ENCODE data around the gene BAHD1. TPM values are rescaled to one million over a fixed set of nuclear protein-coding genes. Genes with fewer than 3 reads are reported as not detected.

The BAHD1 gene
- total and polyA plus RNA-seq, 11 donors: 7.8 to 28.4 (median 16.1) TPM

GRCh38 chr15:40428185-40428584 is 12.6 kb upstream of the BAHD1 start:
- intact Hi-C loops (cut with DNase I): loop anchor here in 3 of 10 donors (10.0 kb wide), 3 partner anchors 113 to 383 kb away; no protein-coding TSS in a partner anchor
- no peak for TF ChIP-seq CTCF (IDR thresholded peaks at IDR 0.05)
- TF ChIP-seq POLR2A (IDR thresholded peaks at IDR 0.05): no peak
- Histone ChIP-seq H3K9me3 (no peaks in the 10 kb centered on the region), H3K4me3 (no peak overlapping the region), H3K4me1 (no peaks in the 10 kb centered on the region), H3K27ac (no peak overlapping the region), H3K36me3 (no peaks in the 10 kb centered on the region), H3K27me3 (no peaks in the 10 kb centered on the region)
- DNase-seq (no peak), ATAC-seq (no peak)
- WGBS, 4 donors: 92 to 95% (median 93%) methylated on average over 3 to 4 of the region's 4 CpGs

- peak in 1 of 5 donors; percentile 29 for DNase-seq
- TF ChIP-seq POLR2A (IDR thresholded peaks at IDR 0.05) (no peak), CTCF (IDR thresholded peaks at IDR 0.05) (no peak)
- Histone ChIP-seq H3K9me3 (no peaks in the 10 kb centered on the region), H3K4me3 (no peak overlapping the region), H3K27me3 (no peaks in the 10 kb centered on the region), H3K4me1 (no peaks in the 10 kb centered on the region), H3K27ac (no peak overlapping the region), H3K36me3 (no peaks in the 10 kb centered on the region)
- 82 to 92% (median 89%) methylated on average over 9 to 10 of the region's 10 CpGs for WGBS, 4 donors
- ATAC-seq: no peak
- intact Hi-C loops (cut with DNase I): loop anchor here in 3 of 10 donors (10.0 kb wide), 3 partner anchors 114 to 384 kb away; no protein-coding TSS in a partner anchor
Observed at GRCh38 chr15:40429068-40429710, 11.6 kb upstream of the BAHD1 start.

GRCh38 chr15:40430271-40430805 is 10.4 kb upstream of the BAHD1 start:
- DNase-seq (no peak), ATAC-seq (peak in 1 of 4 donors; percentile 16)
- H3K9me3 ChIP-seq: no peaks in the 10 kb centered on the region
- no peak overlapping the region for H3K27ac ChIP-seq
- no peak overlapping the region for H3K4me3 ChIP-seq
- WGBS, 4 donors: 62 to 77% (median 66%) methylated on average over 9 to 10 of the region's 10 CpGs
- TF ChIP-seq POLR2A (IDR thresholded peaks at IDR 0.05): no peak
- TF ChIP-seq CTCF (IDR thresholded peaks at IDR 0.05): no peak
- H3K4me1 ChIP-seq: no peaks in the 10 kb centered on the region
- H3K27me3 ChIP-seq: peaks cover 0 to 11% (median 0%) of the 10 kb centered on the region in 9 donors
- intact Hi-C loops (cut with DNase I): no loop called here
- no peaks in the 10 kb centered on the region for H3K36me3 ChIP-seq

GRCh38 chr15:40435023-40435709 is 5.6 kb upstream of the BAHD1 start:
- DNase-seq: peak in 1 of 5 donors; percentile 21
- H3K4me1 ChIP-seq: peaks cover 9 to 45% (median 25%) of the 10 kb centered on the region in 12 donors
- no peaks in the 10 kb centered on the region for H3K9me3 ChIP-seq
- no peak overlapping the region for H3K4me3 ChIP-seq
- no peaks in the 10 kb centered on the region for H3K36me3 ChIP-seq
- no peak for TF ChIP-seq POLR2A (IDR thresholded peaks at IDR 0.05)
- TF ChIP-seq CTCF (IDR thresholded peaks at IDR 0.05): no peak
- intact Hi-C loops (cut with DNase I): no loop called here
- peaks cover 0 to 44% (median 13%) of the 10 kb centered on the region in 9 donors for H3K27me3 ChIP-seq
- H3K27ac ChIP-seq: no peak overlapping the region
- WGBS, 4 donors: 58 to 72% (median 61%) methylated on average over 20 of the region's 20 CpGs
- ATAC-seq: no peak
